ENCODE results near the gene UCHL5. TPM values are rescaled to one million over a fixed set of nuclear protein-coding genes. Genes with fewer than 3 reads are reported as not detected.

UCHL5 gene
- total RNA-seq, 1 donor, result 34.4 TPM

DNA sequence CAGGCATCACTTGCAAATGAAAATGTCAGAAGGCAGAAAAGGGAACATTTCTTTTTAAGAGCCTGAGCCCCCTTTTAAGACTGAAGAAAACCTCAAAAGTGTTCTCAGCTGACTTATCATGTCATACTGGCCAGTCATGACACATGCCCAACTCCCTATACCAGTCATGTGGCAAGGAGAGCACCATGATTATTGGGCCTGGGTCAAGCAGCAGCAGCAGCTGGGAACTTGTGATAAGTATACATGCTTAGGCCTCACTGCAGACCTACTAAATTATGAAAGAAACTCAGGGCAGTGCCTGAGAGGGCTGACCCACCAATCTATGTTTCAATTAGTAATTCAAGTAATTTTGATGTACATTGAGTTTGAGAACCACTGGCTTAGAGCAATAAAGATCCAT, 8.9 kb upstream of the UCHL5 start:
- TF ChIP-seq, protein P1, sequence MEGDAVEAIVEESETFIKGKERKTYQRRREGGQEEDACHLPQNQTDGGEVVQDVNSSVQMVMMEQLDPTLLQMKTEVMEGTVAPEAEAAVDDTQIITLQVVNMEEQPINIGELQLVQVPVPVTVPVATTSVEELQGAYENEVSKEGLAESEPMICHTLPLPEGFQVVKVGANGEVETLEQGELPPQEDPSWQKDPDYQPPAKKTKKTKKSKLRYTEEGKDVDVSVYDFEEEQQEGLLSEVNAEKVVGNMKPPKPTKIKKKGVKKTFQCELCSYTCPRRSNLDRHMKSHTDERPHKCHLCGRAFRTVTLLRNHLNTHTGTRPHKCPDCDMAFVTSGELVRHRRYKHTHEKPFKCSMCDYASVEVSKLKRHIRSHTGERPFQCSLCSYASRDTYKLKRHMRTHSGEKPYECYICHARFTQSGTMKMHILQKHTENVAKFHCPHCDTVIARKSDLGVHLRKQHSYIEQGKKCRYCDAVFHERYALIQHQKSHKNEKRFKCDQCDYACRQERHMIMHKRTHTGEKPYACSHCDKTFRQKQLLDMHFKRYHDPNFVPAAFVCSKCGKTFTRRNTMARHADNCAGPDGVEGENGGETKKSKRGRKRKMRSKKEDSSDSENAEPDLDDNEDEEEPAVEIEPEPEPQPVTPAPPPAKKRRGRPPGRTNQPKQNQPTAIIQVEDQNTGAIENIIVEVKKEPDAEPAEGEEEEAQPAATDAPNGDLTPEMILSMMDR (IDR thresholded peaks at IDR 0.05; ENCODE audit: extremely low read depth, low read depth, low read length), result no peak
- Histone ChIP-seq H3K4me2 (ENCODE audit: insufficient read depth, low read length) (no peak overlapping the region), H3K4me1 (ENCODE audit: insufficient read depth, low read length) (no peaks in the 10 kb centered on the region), H3K27me3 (ENCODE audit: insufficient read depth, low read length) (no peaks in the 10 kb centered on the region), H3K79me2 (ENCODE audit: insufficient read depth, low read length) (peaks cover 92% of the 10 kb centered on the region), H4K20me1 (ENCODE audit: insufficient read depth, low read length) (peaks cover 16% of the 10 kb centered on the region), H2AFZ (ENCODE audit: low read length) (no peak overlapping the region), H3K9me3 (ENCODE audit: low read depth, low read length) (no peaks in the 10 kb centered on the region), H3K4me3 (ENCODE audit: insufficient read depth, low read length) (no peak overlapping the region), H3K36me3 (ENCODE audit: insufficient read depth, low read length) (peaks cover 9% of the 10 kb centered on the region), H3K27ac (ENCODE audit: low read depth, low read length) (no peak overlapping the region)
- no peak for DNase-seq (ENCODE audit: insufficient read length, low spot score, missing footprints)

DNA sequence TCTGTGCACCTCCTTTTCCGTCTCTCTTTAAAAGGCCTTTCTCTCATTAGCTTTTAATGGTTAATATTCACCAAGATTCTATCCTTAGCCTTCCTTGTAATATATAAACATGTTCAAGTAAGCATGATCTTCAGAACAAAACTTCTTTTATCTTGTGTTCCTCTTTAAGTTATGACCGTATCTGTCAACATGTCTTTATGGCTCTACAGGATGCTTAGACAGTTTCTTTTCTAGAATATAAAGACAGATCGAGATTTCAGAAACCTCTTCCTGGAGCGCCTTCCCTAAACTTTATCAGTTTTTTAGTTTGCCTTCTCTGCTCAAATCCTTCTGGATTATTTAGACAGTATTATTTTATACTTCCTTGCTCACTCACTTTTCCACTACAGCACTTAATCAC, 7.4 kb upstream of the UCHL5 start:
- no peak overlapping the region for H3K4me2 ChIP-seq (ENCODE audit: insufficient read depth, low read length)
- H3K4me1 ChIP-seq (ENCODE audit: insufficient read depth, low read length), result no peaks in the 10 kb centered on the region
- peaks cover 95% of the 10 kb centered on the region for H3K79me2 ChIP-seq (ENCODE audit: insufficient read depth, low read length)
- no peaks in the 10 kb centered on the region for H3K9me3 ChIP-seq (ENCODE audit: low read depth, low read length)
- no peak for DNase-seq (ENCODE audit: insufficient read length, low spot score, missing footprints)
- no peaks in the 10 kb centered on the region for H3K27me3 ChIP-seq (ENCODE audit: insufficient read depth, low read length)
- H3K36me3 ChIP-seq (ENCODE audit: insufficient read depth, low read length), result peaks cover 9% of the 10 kb centered on the region
- no peak overlapping the region for H3K4me3 ChIP-seq (ENCODE audit: insufficient read depth, low read length)
- H4K20me1 ChIP-seq (ENCODE audit: insufficient read depth, low read length), result peaks cover 21% of the 10 kb centered on the region
- H2AFZ ChIP-seq (ENCODE audit: low read length), result no peak overlapping the region
- H3K27ac ChIP-seq (ENCODE audit: low read depth, low read length), result no peak overlapping the region
- TF ChIP-seq, protein P1 (IDR thresholded peaks at IDR 0.05; ENCODE audit: extremely low read depth, low read depth, low read length), result no peak

DNA sequence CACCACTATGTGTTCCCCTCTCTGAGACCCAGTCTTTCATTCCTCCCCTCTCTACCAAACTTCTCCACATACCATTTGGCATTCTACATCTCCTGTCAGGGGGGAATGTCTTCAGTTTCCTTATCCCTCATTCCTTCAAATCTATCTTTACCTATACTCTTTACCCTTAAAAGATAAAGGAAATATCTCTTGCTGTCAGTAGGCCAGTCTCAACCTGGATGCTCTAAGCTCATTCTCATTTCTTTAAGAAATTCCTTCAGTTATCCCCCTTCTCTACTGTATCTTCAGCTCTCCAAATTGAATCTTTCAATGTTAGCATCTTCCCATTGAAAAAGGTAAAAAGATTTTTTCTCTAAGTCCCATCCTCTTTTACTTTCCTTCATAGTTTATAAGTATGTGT, 6.8 kb upstream of the UCHL5 start:
- Histone ChIP-seq H3K4me1 (ENCODE audit: insufficient read depth, low read length) (peaks cover 5% of the 10 kb centered on the region), H3K4me3 (ENCODE audit: insufficient read depth, low read length) (no peak overlapping the region), H3K36me3 (ENCODE audit: insufficient read depth, low read length) (peaks cover 9% of the 10 kb centered on the region), H3K4me2 (ENCODE audit: insufficient read depth, low read length) (no peak overlapping the region), H3K27ac (ENCODE audit: low read depth, low read length) (no peak overlapping the region), H2AFZ (ENCODE audit: low read length) (no peak overlapping the region), H3K27me3 (ENCODE audit: insufficient read depth, low read length) (no peaks in the 10 kb centered on the region), H3K79me2 (ENCODE audit: insufficient read depth, low read length) (peaks cover 96% of the 10 kb centered on the region), H3K9me3 (ENCODE audit: low read depth, low read length) (no peaks in the 10 kb centered on the region), H4K20me1 (ENCODE audit: insufficient read depth, low read length) (peaks cover 21% of the 10 kb centered on the region)
- DNase-seq (ENCODE audit: insufficient read length, low spot score, missing footprints), result no peak
- TF ChIP-seq, protein P1 (IDR thresholded peaks at IDR 0.05; ENCODE audit: extremely low read depth, low read depth, low read length), result no peak

DNA sequence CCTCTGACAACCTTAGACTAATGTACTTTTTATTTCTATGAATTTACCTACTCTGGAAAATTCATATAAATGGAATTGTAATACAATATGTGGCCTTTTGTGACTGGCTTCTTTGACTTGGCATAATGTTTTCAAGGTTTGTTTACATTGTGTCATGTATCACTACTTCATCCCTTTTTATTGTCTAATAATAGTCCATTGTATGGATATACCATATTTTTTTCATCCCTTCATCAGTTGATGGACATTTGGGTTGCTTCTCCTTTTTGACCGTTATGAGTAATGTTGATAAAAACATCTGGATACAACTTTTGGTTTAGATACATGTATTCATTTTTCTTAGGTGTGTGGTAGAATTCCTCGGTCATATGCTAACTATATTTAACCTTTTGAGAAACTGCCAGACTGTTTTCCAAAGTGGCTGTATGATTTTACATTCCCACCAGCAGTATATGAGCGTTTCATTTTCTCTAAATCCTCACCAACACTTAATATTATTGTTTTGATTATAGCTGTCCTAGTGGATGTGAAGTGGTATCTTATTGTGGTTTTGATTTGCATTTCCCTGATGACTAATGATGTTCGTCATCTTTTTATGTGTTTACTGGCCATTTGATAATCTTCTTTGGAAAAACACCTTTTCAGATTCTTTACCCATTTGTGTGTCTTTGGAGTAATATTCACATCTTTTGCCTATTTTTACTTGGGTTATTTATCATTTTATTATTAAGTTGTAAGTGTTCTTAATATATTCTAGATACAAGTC, 3.7 kb upstream of the UCHL5 start:
- Histone ChIP-seq H4K20me1 (ENCODE audit: insufficient read depth, low read length) (peaks cover 19% of the 10 kb centered on the region), H2AFZ (ENCODE audit: low read length) (no peak overlapping the region), H3K27me3 (ENCODE audit: insufficient read depth, low read length) (no peaks in the 10 kb centered on the region), H3K4me2 (ENCODE audit: insufficient read depth, low read length) (no peak overlapping the region), H3K79me2 (ENCODE audit: insufficient read depth, low read length) (peaks cover 86% of the 10 kb centered on the region), H3K4me1 (ENCODE audit: insufficient read depth, low read length) (peaks cover 14% of the 10 kb centered on the region), H3K9me3 (ENCODE audit: low read depth, low read length) (no peaks in the 10 kb centered on the region), H3K27ac (ENCODE audit: low read depth, low read length) (no peak overlapping the region), H3K36me3 (ENCODE audit: insufficient read depth, low read length) (no peaks in the 10 kb centered on the region), H3K4me3 (ENCODE audit: insufficient read depth, low read length) (no peak overlapping the region)
- TF ChIP-seq, protein P1 (IDR thresholded peaks at IDR 0.05; ENCODE audit: extremely low read depth, low read depth, low read length), result no peak
- no peak for DNase-seq (ENCODE audit: insufficient read length, low spot score, missing footprints)

Measured in osteoblast (primary cell).